GM12878 (cell line): ENCODE data around the gene NFYA.

ENCODE experiments used
- EP300 ChIP-seq, 2 experiments: fragments of 150-350 bp in 1 of 2; IDR thresholded peaks; 2 replicates each; pipeline ENCODE4 v1.6.1; 2011 to 2012; ENCODE audit warnings: low read depth in 2 of 2, low read length in 2 of 2, borderline replicate concordance in 1 of 2, improper control_type of control experiment in 1 of 2, inconsistent platforms in 1 of 2; ENCODE audit not compliant: control insufficient read depth in 1 of 2
- POLR2A ChIP-seq: IDR thresholded peaks from 2 replicates; pipeline ENCODE4 v1.6.1; 2011; ENCODE audit warnings: low read depth, mild to moderate bottlenecking, low read length
- RB1 ChIP-seq: fragments of 450-650 bp; formaldehyde crosslinking; IDR thresholded peaks from 2 replicates; pipeline ENCODE4 v1.6.1; 2017; ENCODE audit warnings: mild to moderate bottlenecking, borderline replicate concordance
- SIN3A ChIP-seq: IDR thresholded peaks from 2 replicates; pipeline ENCODE4 v1.6.1; 2012; ENCODE audit warnings: low read depth, low read length, improper control_type of control experiment
- SMC3 ChIP-seq: IDR thresholded peaks from 2 replicates; pipeline ENCODE4 v1.6.1; 2011; ENCODE audit warnings: low read length, improper control_type of control experiment, borderline replicate concordance
- TAF1 ChIP-seq: IDR thresholded peaks from 2 replicates; pipeline ENCODE4 v1.6.1; 2011; ENCODE audit warnings: mild to moderate bottlenecking, low read depth, low read length, borderline replicate concordance
- TF ChIP-seq, protein P1 (sequence below), 3 experiments: IDR thresholded peaks in 2 of 3; conservative IDR thresholded peaks in 1 of 3; 2 replicates each; pipeline ENCODE4 v1.5.1; 2011; ENCODE audit warnings: low read depth in 3 of 3, low read length in 3 of 3, mild to moderate bottlenecking in 3 of 3, control low read depth in 2 of 3, moderate library complexity in 2 of 3, inconsistent platforms in 1 of 3, mixed read lengths in 1 of 3; ENCODE audit not compliant: control insufficient read depth in 2 of 3, insufficient read depth in 1 of 3; ENCODE audit errors: extremely low read depth in 1 of 3
- TF ChIP-seq, protein P2 (sequence below): IDR thresholded peaks from 2 replicates; pipeline ENCODE4 v1.6.1; 2011; ENCODE audit warnings: borderline replicate concordance, low read depth, mild to moderate bottlenecking, moderate library complexity, mixed read lengths, low read length; ENCODE audit not compliant: insufficient read depth; ENCODE audit errors: extremely low read length
- TF ChIP-seq, protein P3 (sequence below): fragments of 450-650 bp; IDR thresholded peaks from 2 replicates; pipeline ENCODE4 v1.6.1; 2017; ENCODE audit warnings: mild to moderate bottlenecking, moderate library complexity
- TF ChIP-seq, protein P4 (sequence below): IDR thresholded peaks from 2 replicates; pipeline ENCODE4 v1.6.1; 2012; ENCODE audit warnings: low read depth, low read length, improper control_type of control experiment

DNA sequence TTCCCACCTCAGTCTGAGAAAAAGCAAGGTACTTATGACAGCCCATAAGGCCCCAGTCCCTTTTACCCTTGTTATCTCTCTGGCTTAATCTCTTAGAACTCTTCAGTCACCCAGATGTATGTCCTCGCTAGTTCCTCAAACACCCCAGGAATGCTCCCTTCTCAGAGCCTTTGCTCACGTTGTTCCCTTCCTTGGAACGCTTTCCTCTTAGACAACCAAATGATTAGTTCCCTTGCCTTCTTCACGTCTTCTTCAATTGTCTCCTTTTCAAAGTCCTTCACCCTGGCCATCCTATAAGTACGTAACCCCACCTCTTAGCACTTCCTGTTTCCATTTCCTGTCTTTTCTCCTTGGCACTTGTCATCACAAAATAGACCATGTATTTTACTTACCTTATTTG lies 20.9 kb upstream of the NFYA start:
- TF ChIP-seq EP300 (IDR thresholded peaks at IDR 0.05; ENCODE audit: borderline replicate concordance in 1 of 2, control insufficient read depth in 1 of 2, low read depth in 2 of 2, low read length in 2 of 2): no peak
- TF ChIP-seq SMC3: no peak
- no peak for TF ChIP-seq POLR2A
- no peak for TF ChIP-seq RB1
- TF ChIP-seq, protein P1, sequence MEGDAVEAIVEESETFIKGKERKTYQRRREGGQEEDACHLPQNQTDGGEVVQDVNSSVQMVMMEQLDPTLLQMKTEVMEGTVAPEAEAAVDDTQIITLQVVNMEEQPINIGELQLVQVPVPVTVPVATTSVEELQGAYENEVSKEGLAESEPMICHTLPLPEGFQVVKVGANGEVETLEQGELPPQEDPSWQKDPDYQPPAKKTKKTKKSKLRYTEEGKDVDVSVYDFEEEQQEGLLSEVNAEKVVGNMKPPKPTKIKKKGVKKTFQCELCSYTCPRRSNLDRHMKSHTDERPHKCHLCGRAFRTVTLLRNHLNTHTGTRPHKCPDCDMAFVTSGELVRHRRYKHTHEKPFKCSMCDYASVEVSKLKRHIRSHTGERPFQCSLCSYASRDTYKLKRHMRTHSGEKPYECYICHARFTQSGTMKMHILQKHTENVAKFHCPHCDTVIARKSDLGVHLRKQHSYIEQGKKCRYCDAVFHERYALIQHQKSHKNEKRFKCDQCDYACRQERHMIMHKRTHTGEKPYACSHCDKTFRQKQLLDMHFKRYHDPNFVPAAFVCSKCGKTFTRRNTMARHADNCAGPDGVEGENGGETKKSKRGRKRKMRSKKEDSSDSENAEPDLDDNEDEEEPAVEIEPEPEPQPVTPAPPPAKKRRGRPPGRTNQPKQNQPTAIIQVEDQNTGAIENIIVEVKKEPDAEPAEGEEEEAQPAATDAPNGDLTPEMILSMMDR (IDR thresholded peaks at IDR 0.05 in 2 of 3, conservative IDR thresholded peaks at IDR 0.05 in 1 of 3; ENCODE audit: control insufficient read depth in 2 of 3, extremely low read depth in 1 of 3, insufficient read depth in 1 of 3, low read depth in 3 of 3, low read length in 3 of 3): no peak
- TF ChIP-seq, protein P2, sequence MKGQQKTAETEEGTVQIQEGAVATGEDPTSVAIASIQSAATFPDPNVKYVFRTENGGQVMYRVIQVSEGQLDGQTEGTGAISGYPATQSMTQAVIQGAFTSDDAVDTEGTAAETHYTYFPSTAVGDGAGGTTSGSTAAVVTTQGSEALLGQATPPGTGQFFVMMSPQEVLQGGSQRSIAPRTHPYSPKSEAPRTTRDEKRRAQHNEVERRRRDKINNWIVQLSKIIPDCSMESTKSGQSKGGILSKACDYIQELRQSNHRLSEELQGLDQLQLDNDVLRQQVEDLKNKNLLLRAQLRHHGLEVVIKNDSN: no peak
- TF ChIP-seq, protein P3, sequence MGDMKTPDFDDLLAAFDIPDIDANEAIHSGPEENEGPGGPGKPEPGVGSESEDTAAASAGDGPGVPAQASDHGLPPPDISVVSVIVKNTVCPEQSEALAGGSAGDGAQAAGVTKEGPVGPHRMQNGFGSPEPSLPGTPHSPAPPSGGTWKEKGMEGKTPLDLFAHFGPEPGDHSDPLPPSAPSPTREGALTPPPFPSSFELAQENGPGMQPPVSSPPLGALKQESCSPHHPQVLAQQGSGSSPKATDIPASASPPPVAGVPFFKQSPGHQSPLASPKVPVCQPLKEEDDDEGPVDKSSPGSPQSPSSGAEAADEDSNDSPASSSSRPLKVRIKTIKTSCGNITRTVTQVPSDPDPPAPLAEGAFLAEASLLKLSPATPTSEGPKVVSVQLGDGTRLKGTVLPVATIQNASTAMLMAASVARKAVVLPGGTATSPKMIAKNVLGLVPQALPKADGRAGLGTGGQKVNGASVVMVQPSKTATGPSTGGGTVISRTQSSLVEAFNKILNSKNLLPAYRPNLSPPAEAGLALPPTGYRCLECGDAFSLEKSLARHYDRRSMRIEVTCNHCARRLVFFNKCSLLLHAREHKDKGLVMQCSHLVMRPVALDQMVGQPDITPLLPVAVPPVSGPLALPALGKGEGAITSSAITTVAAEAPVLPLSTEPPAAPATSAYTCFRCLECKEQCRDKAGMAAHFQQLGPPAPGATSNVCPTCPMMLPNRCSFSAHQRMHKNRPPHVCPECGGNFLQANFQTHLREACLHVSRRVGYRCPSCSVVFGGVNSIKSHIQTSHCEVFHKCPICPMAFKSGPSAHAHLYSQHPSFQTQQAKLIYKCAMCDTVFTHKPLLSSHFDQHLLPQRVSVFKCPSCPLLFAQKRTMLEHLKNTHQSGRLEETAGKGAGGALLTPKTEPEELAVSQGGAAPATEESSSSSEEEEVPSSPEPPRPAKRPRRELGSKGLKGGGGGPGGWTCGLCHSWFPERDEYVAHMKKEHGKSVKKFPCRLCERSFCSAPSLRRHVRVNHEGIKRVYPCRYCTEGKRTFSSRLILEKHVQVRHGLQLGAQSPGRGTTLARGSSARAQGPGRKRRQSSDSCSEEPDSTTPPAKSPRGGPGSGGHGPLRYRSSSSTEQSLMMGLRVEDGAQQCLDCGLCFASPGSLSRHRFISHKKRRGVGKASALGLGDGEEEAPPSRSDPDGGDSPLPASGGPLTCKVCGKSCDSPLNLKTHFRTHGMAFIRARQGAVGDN: no peak
- TF ChIP-seq, protein P4, sequence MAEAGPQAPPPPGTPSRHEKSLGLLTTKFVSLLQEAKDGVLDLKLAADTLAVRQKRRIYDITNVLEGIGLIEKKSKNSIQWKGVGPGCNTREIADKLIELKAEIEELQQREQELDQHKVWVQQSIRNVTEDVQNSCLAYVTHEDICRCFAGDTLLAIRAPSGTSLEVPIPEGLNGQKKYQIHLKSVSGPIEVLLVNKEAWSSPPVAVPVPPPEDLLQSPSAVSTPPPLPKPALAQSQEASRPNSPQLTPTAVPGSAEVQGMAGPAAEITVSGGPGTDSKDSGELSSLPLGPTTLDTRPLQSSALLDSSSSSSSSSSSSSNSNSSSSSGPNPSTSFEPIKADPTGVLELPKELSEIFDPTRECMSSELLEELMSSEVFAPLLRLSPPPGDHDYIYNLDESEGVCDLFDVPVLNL: no peak
- no peak for TF ChIP-seq TAF1
- no peak for TF ChIP-seq SIN3A
